ES-I3 (cell line): ENCODE results near the gene GAPVD1.

Source experiments
- H3K36me3 ChIP-seq: 2 replicates; pipeline ENCODE4 v1.6.1; 2013; ENCODE audit warnings: mild to moderate bottlenecking, low read length, control low read depth, moderate library complexity; ENCODE audit not compliant: insufficient read depth
- H3K4me1 ChIP-seq: 2 replicates; pipeline ENCODE4 v1.6.1; 2013; ENCODE audit warnings: mild to moderate bottlenecking, control low read depth, low read length; ENCODE audit not compliant: insufficient read depth
- H3K9ac ChIP-seq: 2 replicates; pipeline ENCODE4 v1.6.1; 2013; ENCODE audit warnings: low read depth, mild to moderate bottlenecking, low read length, moderate library complexity
- H3K9me3 ChIP-seq: 2 replicates; pipeline ENCODE4 v1.6.1; 2013; ENCODE audit warnings: mild to moderate bottlenecking, low read length, moderate library complexity; ENCODE audit not compliant: control insufficient read depth, insufficient read depth

Gene GAPVD1

DNA sequence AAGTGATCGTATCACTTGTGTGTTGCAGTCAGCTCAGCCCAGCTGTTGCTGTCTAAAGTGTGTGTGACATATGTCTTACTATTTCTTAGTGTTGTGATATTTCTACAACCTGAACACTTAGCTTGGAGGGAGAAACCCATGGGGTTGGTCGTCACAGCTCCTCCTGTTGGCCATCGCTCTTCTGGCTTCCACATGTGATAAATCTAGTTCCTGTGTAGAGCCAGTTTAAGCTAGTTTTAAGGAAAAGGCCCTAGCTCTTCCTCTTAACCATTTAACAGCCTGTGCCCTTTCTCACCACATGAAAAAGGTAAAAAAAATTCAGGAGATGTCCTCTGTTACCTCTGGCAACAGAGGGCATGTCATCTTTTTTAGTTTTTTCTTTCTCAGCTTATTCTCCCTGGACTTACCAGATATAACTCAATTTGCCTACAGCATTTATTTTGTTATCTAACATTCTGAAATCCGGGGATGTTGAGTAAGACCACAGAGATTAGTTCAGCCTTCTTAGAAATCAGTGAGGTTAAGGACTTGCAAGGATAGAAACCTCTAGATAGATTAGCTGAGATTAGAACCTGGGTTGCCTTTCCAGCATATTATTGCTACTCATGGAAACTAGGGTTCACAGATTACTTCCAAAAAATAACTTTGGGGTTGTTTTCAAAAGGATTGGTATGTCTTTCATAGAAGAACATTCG, 100.4 kb downstream of the GAPVD1 start:
- Histone ChIP-seq H3K9ac (no peak overlapping the region), H3K9me3 (no peaks in the 10 kb centered on the region), H3K4me1 (no peaks in the 10 kb centered on the region), H3K36me3 (peaks cover 9% of the 10 kb centered on the region; the same call in 1 of the 2 replicates)

DNA sequence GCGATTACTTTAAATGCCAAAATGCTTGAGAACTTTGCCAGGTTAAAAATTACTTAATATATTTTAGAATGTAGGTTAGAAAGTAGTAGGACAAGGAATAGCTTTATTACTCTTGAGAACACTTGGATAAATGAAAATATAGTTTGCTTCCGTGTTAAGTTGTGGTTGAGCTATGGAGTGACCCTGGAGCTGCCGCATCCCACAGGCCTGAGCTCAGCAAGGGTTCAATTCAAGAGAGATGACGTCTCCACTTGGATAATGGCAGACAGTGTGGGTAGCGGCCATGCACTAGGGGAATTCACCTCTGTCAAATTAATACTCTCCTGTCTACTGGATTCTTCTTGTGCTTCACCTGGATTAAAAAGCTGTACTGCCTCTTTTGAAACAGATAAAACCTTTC, 105.0 kb downstream of the GAPVD1 start:
- H3K36me3 ChIP-seq, result peaks cover 9% of the 10 kb centered on the region; the same call in 1 of the 2 replicates
- H3K9ac ChIP-seq, result no peak overlapping the region
- H3K4me1 ChIP-seq, result 0 out of 2 replicates have a peak, but pooled peaks cover 5% of the 10 kb centered on the region
- H3K9me3 ChIP-seq, result no peaks in the 10 kb centered on the region

DNA sequence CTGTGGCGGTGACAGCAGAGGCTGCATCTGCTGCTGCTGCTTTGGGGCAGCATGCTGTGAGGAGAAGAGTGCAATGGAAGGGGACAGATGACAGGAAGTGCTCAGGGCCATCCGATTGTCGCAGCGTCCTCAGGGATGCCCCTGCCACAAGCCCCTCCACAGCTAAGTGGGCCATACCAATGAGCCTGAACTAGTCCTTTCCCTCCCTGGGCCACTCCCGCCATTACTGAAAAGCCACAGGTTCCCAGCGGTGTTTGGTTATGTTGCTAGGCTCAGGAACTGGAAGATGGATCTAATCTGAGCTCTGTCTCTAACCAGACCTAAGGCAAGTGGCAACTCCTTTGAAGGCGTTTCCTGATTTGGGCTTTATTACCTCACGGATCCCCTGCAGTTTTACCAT, 109.2 kb downstream of the GAPVD1 start:
- H3K4me1 ChIP-seq, result peaks cover 10% of the 10 kb centered on the region; the same call in 1 of the 2 replicates
- H3K9ac ChIP-seq, result no peak overlapping the region
- no peaks in the 10 kb centered on the region for H3K9me3 ChIP-seq
- H3K36me3 ChIP-seq, result no peaks in the 10 kb centered on the region

DNA sequence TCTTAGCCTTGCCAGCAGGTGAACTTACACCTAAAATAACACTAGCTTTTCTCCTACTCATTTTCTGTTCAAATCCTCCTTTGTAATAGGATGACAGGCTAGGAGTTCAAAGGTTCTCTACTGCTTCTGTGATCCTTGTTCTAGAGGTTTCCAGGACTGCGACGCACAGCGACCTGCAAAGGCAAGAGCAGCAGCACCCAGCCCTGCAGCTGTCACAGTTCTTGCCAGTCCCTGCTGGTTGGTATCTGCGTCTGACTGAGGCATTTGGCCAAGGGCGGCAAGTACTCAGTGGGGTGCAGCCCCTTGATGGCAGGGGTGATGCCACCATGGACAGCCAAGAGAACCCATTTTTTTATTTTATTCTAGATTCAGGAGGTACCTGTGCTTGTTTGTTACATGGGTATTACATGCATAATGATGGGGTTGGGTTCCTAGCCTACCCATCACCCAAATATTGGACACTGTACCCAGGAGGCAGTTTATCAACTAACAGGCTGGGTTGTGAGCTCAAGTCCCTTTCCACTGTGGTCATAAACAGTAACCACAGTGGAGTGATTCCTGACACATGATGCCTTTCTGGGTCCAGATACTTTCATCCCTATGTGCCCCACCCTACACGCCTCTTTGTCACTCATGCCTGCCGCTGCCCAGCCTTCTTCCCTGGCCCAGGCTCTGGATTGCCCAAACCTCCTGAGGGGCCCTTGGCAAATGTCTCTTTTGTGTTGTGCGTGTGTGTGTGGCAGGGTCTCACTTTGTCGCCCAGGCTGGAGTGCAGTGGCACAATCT, 111.0 kb downstream of the GAPVD1 start:
- Histone ChIP-seq H3K36me3 (no peaks in the 10 kb centered on the region), H3K9ac (no peak overlapping the region), H3K4me1 (peaks cover 10% of the 10 kb centered on the region; the same call in 1 of the 2 replicates), H3K9me3 (no peaks in the 10 kb centered on the region)

DNA sequence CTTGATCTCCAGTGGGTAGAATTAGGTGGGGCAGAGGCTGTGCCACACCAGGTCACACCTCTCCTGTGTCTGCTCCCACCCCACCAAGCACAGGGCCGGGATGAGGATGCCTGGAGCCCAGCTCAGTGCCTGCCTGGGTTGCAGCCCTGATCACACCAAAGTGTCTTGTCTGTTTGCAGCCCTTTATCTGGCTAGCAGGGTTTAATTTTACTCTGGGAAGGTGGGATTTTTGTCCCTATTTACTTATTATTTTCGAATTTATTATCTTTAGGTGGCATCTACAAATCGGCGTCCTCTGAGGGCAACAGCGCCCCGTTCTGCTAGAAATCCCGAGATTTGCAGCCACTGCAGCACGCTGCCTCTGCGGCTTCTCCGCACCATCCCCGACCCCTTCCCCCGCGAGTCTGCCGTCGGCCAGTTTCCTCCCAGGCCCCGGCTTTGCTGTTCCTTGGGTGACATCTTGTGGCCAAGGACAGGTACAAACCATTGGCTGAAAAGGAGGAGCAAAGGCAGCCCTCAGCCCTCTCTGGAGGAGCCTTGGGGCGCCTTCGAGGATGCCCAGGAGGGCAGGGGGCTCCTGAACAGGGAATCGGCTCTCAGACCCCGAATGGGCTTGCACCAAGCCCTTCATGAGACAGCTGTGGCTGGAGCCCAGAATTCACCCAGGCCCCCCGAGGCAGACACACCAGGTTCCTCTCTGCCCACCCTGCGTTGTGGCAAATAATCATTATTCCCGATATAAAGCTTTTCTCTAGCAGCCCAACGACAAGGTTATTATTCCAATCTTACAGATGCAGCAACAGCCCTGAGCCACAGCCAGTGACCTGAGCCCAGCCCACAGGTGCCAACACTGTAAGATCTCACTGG, 113.0 kb downstream of the GAPVD1 start:
- H3K4me1 ChIP-seq, result peaks cover 10% of the 10 kb centered on the region; the same call in 1 of the 2 replicates
- no peaks in the 10 kb centered on the region for H3K36me3 ChIP-seq
- H3K9ac ChIP-seq, result no peak overlapping the region
- no peaks in the 10 kb centered on the region for H3K9me3 ChIP-seq

DNA sequence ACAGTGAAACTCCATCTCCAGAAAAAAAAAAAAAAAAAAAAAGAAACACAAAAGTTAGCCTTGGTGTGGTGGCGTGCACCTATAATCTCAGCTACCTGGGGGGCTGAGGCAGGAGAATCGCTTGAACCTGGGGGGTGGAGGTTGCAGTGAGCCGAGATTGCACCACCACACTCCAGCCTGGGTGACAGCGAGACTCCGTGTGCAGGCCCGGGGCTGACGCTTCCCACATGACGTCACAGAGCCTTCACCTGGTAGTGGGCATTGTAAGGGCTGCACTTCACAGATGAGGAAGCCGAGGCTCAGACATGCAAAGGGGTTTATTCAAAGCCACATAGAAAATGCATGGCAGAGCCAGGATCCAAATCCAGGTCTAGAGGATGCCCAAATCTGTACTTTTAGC, 114.2 kb downstream of the GAPVD1 start:
- Histone ChIP-seq H3K36me3 (no peaks in the 10 kb centered on the region), H3K4me1 (peaks cover 5% of the 10 kb centered on the region; the same call in 1 of the 2 replicates), H3K9me3 (no peaks in the 10 kb centered on the region), H3K9ac (no peak overlapping the region)

DNA sequence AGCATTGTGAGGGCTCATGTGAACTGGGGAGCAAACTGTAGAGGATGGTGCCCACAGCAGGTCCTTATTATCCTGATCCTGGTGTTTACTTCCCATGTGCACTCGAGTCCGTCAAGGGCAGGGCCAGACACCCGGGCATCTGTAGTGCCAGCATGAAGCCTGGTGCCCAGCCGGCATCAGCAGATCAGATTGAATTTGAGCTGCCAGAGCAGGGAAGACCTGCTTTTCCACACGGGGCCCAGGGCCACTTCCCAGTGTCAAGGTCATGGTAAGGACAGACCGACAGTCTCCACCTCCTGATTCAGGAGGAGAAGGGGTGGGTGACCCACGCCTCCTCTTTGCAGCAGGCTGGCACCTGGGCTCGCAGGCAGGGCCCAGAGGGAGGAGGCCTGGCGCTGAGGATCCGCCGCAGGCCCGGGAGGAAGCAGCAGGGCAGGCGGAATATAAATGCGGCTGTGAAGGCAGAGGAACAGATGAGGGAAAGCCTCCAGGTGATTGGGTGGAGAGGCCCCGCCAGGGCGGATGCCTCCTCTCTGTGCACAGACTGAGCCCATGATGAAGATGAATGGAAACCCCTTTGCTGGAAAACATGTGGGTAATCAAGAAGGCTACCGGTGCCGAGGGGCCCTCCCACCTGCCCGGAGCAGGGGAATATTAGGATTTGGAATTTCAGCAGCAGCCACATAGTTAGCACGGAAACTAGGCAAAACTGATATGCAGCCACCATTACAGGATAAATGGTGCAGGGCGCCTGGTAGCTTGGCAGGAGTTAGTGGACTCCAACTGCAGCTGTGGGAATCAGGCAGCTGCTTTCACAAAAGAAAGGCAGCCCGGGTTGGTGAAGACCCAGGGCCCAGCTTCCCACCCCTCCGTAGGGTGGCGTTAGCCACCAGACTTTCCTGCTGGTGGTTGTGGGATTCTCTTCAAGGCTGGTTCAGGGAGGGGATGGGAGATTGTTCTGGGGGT, 114.9 kb downstream of the GAPVD1 start:
- Histone ChIP-seq H3K36me3 (no peaks in the 10 kb centered on the region), H3K9ac (no peak overlapping the region), H3K9me3 (no peaks in the 10 kb centered on the region), H3K4me1 (peaks cover 5% of the 10 kb centered on the region; the same call in 1 of the 2 replicates)

DNA sequence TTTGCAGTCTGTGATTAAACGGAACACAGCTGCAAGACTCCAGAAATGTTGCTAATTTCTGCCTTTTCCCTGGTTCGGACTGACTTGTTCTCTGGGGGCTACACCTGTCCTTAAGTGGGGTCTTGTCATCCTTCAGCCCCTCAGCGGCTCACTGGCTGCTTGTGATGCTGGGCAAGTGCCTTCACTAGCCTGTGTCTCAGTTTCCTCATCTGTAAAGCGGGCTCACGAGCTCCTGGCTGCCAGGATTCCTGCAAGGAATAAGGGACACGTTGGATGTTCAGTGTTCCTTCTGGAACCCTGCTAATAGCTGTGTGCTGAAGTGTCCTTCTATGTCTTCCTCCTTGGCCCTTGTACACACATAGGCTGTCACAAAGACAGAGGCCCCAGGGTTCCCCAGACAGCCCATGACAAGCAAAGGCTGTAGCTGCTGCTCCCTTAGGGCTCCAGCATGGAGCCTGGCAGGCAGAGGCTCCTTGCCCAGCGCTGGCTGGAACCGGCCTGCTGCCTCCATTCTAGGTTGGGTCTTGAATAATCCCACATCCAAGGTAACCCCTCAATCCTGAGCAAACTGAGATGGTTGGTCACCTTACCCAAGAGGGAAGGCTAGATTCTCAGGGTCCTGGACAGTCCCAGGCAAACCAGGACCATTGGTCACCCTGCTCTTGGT, 116.1 kb downstream of the GAPVD1 start:
- peaks cover 5% of the 10 kb centered on the region; the same call in 1 of the 2 replicates for H3K4me1 ChIP-seq
- no peak overlapping the region; the same call in 1 of the 2 replicates for H3K9ac ChIP-seq
- H3K9me3 ChIP-seq, result no peaks in the 10 kb centered on the region
- H3K36me3 ChIP-seq, result no peaks in the 10 kb centered on the region

DNA sequence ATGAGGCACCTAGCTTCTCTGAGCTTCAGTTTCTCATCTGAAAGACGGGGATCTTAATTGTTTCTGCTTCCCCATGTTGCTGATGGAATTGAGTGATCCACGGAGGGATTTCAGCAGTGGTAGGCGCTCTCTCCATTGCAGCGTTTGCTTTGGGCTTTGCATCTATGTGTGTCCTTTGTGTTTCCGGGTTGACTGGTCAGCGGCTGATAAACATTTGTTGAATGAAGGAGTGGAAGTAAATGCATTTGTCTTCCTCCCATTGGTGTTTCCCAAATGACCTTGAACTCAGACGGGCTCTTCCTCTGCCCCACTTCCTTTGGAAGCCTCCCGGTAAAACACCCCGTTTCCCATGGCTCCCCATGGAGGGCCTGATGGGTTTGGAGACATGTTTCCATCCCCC, 117.2 kb downstream of the GAPVD1 start:
- Histone ChIP-seq H3K36me3 (no peaks in the 10 kb centered on the region), H3K9me3 (no peaks in the 10 kb centered on the region), H3K9ac (no peak overlapping the region), H3K4me1 (peaks cover 5% of the 10 kb centered on the region; the same call in 1 of the 2 replicates)

DNA sequence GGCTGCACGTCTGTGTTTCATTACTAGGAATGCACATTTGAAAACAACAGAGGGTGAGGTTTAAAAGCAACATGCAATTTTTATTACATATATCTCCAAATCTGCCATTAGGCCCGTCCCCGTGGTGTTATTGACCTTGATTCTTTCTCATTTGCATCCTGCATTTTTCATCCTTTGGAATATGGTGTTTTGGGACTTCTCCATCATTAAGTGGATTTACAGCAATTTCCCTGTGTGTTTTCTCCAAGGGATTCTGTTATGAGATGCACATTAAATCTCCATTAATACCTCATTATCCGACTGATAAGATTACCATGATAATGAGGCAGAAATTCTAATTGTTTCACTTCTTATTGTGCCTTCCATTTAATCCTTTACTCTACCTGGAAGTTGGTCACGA, 117.6 kb downstream of the GAPVD1 start:
- no peaks in the 10 kb centered on the region for H3K9me3 ChIP-seq
- no peaks in the 10 kb centered on the region for H3K36me3 ChIP-seq
- no peak overlapping the region for H3K9ac ChIP-seq
- peaks cover 2% of the 10 kb centered on the region; the same call in 1 of the 2 replicates for H3K4me1 ChIP-seq

DNA sequence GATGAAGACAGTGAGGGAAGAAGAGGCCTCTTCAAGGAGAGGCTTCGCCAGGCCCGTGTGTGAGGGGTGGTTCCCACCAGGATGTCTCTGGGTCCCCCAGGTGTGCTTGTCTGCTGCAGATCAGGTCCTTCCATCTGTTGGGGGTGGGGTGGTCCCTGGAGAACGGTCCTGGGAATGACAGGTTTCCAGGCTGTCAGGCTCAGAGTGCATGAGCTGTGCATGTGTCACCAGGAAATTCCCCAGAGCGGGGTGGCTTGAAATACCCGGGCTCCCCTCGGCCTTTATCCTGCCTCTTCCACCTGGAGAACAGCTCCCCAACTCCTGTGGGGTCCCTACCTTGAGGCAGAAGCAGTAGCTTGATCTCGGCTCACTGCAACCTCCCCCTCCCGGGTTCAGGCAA, 118.8 kb downstream of the GAPVD1 start:
- H3K9me3 ChIP-seq, result no peaks in the 10 kb centered on the region
- no peak overlapping the region for H3K9ac ChIP-seq
- H3K36me3 ChIP-seq, result no peaks in the 10 kb centered on the region
- no peaks in the 10 kb centered on the region for H3K4me1 ChIP-seq

DNA sequence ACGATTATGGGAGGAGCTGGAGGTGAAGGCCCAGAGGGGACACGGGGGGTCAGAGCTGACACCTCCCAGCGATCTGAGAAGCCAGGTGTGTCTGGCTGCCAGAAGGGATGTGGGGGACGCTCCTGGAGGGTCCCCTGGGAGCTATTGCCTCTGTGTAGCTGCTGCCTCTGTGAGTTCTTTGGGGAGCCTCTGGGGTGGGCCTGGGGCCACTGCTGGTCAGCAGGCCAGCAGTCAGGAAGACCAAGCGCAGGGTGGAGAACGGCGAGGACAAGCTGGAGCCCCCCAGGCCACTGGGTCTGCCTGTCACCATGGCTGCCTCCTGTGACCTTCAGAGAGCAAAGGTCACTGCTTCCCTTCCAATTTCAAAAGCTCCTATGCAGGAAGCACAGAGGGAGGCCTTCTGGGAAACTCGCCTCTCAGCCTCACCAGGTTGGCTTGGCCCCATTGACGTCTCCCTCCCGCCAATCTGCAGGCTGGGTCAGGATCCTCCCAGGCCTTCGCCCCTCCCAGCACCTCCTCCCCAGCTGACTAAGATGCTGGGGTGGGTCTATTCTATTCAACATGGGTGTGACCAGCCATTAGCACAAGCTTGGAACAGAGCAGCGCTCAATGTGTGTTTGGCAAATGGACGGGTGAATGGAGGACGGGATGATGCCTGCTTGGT, 126.4 kb downstream of the GAPVD1 start:
- Histone ChIP-seq H3K4me1 (peaks cover 3% of the 10 kb centered on the region; the same call in 1 of the 2 replicates), H3K9ac (no peak overlapping the region), H3K36me3 (no peaks in the 10 kb centered on the region), H3K9me3 (no peaks in the 10 kb centered on the region)
